ENCODE results near the gene UMPS.

Gene UMPS

GRCh38 chr3:124796477-124796876 lies 66.2 kb downstream of the UMPS start:
- H3K4me3 ChIP-seq (replicated peaks; ENCODE audit: low read depth, low read length), result no peak overlapping the region
- no peak for TF ChIP-seq CTCF (IDR thresholded peaks at IDR 0.05; ENCODE audit: low read depth, low read length, missing control alignments)
- no peak for DNase-seq (ENCODE audit: extremely low read depth, low read depth)

DNA sequence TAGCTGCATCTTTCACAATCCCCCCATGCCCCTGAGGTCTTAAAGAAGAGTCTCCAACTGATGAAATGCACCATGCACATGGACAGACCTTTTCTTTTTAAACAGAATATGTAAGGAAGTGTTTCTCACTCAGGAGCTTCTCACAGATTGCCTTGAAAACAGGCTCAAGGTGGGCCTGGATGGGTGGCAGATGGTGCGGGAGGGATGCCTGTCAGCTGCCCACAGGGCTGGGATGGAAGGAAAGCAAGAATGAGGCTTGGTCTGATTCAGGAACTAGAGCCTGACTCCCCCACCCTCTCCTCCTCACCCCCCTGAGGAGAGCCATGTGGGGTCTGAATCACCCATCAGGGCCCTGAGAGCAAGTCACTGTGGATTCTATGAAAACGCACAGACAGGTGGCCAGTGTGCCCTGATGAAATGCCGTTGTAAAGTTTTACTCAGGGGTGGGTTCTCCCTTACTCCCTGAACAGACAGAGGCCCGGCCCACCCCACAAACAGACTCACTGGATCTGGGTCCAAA lies 67.2 kb downstream of the UMPS start:
- no peak for DNase-seq (ENCODE audit: extremely low read depth, low read depth)
- TF ChIP-seq CTCF (IDR thresholded peaks at IDR 0.05; ENCODE audit: low read depth, low read length, missing control alignments), result no peak

More for the DNA sequence above, 67.2 kb downstream of the UMPS start:
- H3K4me3 ChIP-seq (replicated peaks; ENCODE audit: low read depth, low read length), result no peak overlapping the region
